GM18907 (cell line): Measurements from ENCODE around the gene USP34.

Experiments
- ATAC-seq: cut with Tn5 transposase; IDR thresholded peaks from one replicate; pipeline ENCODE4 v1.9.1; 2021; ENCODE audit warnings: mild to moderate bottlenecking, moderate library complexity; ENCODE audit not compliant: unreplicated experiment

Gene USP34

GRCh38 chr2:61257446-61257845, 213.4 kb downstream of the USP34 start:
- no peak for ATAC-seq

- ATAC-seq, result no peak
Observed at GRCh38 chr2:61255580-61256437, 215.1 kb downstream of the USP34 start.

GRCh38 chr2:61254536-61254935, 216.4 kb downstream of the USP34 start:
- ATAC-seq, result no peak

GRCh38 chr2:61253136-61253535, 217.8 kb downstream of the USP34 start:
- ATAC-seq, result no peak

DNA sequence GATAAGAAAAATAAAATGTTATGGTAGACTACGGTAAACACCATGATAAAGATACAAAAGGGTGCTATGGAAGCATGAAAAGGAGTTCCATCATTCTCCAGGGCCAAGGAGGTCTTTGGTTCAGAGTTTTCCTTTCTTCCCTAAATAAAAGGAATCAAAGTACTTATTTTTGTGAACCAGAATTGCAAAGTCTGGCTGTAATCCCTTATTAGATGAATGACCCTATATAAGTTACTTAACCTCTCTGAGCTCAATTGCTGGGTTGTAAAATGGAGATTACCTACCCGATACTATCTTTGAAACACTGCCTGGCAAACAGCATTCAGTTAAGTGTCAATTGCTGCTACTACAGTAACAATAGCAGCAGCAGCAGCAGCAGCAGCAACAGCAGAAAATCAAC, 218.9 kb downstream of the USP34 start:
- no peak for ATAC-seq

DNA sequence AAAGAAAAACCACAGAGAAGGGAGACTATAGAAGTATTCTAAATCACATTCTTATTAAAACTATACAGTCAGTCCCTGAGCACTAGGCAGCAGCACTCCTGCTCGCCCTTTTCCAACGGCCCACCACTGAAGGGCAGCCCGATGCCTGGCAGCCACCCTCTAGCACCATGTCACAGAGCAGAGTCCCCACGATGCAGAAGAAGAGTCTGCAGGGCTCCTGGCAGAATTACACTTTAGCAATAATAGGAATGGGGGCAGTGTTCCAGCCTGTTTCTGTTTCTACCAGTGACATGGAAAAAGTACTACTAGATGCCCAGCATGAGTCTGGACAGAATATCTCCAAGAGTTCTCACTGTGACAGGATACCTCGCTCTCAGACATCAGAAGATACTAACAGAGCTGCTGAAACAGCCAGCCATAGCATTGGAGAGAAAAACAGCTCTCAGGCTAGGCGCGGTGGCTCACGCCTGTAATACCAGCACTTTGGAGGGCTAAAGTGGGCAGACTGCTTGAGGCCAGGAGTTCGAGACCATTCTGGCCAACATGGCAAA, 221.3 kb downstream of the USP34 start:
- no peak for ATAC-seq

GRCh38 chr2:61247204-61247812, 223.6 kb downstream of the USP34 start:
- ATAC-seq, result no peak

DNA sequence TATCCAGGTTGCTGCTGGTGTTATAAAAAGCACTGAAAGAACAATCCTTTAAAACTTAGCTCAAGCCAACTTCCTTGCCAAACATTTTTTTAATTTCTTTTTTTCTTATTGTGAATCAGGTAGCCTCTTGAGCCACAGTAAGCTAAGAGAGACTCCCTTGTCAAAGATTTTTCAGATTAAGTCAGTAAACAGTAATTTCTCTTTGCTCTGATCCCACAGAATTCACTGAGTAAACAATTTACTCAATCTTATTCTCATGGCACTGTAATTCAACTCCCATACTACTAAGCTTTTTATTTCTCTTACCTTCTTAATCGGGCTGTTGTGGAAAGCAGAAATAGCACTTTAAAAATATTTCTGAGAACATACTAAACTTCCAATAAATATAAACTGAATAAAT, 226.2 kb downstream of the USP34 start:
- ATAC-seq, result no peak

- ATAC-seq, result no peak
Observed at GRCh38 chr2:61241266-61241665, 229.6 kb downstream of the USP34 start.

- ATAC-seq, result no peak
Observed at GRCh38 chr2:61238219-61239012, 232.5 kb downstream of the USP34 start.

DNA sequence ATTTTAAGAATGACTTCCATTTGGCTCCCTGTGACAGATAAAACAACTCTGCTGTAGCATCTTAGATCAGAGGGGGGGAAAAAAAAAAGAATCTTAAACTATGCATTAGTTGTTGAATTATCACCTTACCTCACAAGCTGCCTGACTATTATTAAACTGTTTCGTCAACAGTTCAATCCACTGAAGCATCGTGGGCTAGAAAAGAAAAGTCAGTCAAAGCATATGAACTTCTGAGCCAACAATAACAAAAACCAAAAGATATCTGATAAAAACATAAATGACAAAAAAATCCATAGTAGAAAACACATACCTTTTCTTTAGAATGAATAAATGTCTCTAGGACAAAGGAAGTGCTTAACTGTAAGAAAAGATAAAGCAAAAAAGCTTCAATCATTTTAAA, 235.2 kb downstream of the USP34 start:
- no peak for ATAC-seq

- no peak for ATAC-seq
Observed at GRCh38 chr2:61233581-61233980, 237.3 kb downstream of the USP34 start.

GRCh38 chr2:61229936-61230335, 241.0 kb downstream of the USP34 start:
- ATAC-seq, result no peak

- ATAC-seq, result no peak
Observed at GRCh38 chr2:61222567-61222966, 248.3 kb downstream of the USP34 start.

DNA sequence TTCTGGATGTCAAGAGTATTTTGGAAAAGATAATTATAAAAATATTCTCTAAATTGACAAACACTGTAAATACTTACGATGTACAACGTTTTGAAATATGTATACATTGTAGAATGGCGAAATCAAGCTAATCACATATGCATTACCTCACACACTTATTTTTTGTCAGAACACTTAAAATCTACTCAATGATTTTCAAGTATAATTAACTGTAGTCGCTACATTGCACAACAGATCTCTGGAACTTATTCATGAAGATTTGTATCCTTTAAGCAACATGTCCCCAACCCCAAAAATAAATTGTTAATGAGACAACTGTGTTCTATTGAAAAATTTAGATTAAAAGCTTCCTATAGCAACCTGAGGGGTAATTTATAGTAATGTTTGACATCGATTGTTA, 249.1 kb downstream of the USP34 start:
- ATAC-seq, result no peak

- no peak for ATAC-seq
Observed at GRCh38 chr2:61220768-61221167, 250.1 kb downstream of the USP34 start.

DNA sequence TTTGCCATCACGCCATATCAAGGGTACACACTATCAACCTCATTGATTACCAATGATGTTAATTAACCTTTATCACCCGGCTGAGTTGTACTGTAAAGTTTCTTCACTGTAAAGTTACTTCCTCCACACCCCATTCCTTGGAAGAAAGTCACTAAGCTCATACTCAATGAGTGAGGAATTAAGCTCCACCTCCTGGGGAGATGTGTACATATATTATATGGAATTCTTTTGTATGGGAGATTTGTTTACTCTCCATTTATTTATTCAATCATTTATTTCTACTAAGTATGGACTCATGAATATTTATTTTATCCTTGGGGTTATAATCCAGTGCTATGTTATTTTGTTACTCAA, 252.1 kb downstream of the USP34 start:
- no peak for ATAC-seq

DNA sequence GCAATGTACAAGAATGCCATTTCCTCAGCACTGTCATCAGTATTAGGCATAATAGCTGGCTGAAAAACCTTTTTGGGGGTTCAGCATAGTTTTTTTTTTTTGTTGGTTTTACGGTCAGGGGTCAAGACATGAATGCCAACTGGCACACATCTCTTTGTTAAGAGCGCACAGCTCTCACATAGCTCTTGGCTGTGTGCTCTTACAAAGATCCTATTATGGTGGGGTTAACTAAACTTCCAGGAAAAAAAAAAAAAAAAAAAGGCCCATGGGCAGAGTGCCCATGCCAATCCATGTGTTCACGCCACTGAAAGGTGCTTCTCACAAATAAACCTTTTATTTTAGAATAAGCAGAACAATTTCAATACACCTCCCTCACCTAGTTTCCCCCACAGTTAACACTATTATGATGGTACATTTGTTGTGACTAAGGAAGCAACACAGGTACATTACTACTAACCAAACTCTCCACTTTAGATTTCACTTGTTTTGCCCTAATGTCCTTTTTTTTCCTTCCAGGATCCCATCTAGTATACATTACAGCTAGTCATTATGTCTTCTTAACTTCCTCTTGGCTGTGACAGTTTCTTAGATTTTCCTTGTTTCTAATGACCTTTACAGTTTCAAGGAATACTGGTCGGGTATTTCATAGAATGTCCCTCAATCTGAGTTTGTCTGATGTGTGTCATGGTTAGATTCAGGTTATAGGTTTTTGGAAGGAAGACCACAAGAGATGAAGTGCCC, 252.6 kb downstream of the USP34 start:
- ATAC-seq, result no peak

- ATAC-seq, result no peak
Observed at GRCh38 chr2:61214171-61214570, 256.7 kb downstream of the USP34 start.

- no peak for ATAC-seq
Observed at GRCh38 chr2:61210332-61210981, 260.4 kb downstream of the USP34 start.
